Measurements from ENCODE around the gene MTFR2. TPM values are rescaled to one million over a fixed set of nuclear protein-coding genes. Genes with fewer than 3 reads are reported as not detected.

The MTFR2 gene
- polyA plus RNA-seq, 1 donor (not counting 4 experiments of a cell fraction or from before 2014, with no cell fraction given): 12.0 TPM

- no peaks in the 10 kb centered on the region for H3K27me3 ChIP-seq (ENCODE audit: control insufficient read depth, extremely low read depth, insufficient read depth, low read length)
- H4K20me1 ChIP-seq (ENCODE audit: control insufficient read depth, extremely low read depth, insufficient read depth, low read length): no peaks in the 10 kb centered on the region
- DNase-seq (ENCODE audit: low read depth, low spot score): no peak
- no peaks in the 10 kb centered on the region for H3K4me1 ChIP-seq (ENCODE audit: control insufficient read depth, extremely low read depth, insufficient read depth, low read length)
- dilution Hi-C loops (cut with MboI; ENCODE audit: extremely low pct_ligation_motif_present, low sequenced_read_pairs): no loop called here
- no peaks in the 10 kb centered on the region for H3K36me3 ChIP-seq (ENCODE audit: control insufficient read depth in 2 of 2, extremely low read depth in 1 of 2, insufficient read depth in 2 of 2, low read length in 2 of 2)
- H3K9me1 ChIP-seq (ENCODE audit: control insufficient read depth, extremely low read depth, insufficient read depth, low read length): no peaks in the 10 kb centered on the region
- no peak overlapping the region for H3K27ac ChIP-seq (ENCODE audit: control insufficient read depth, insufficient read depth, low read length)
- TF ChIP-seq EZH2 (IDR thresholded peaks at IDR 0.05; ENCODE audit: low read length): no peak
- no peak for TF ChIP-seq CTCF (optimal IDR thresholded peaks at IDR 0.05 in 1 of 3, IDR thresholded peaks at IDR 0.05 in 1 of 3, conservative IDR thresholded peaks at IDR 0.05 in 1 of 3; ENCODE audit: extremely low read depth in 1 of 3, insufficient read depth in 2 of 3, low read length in 3 of 3)
- no peak overlapping the region for H3K4me3 ChIP-seq (ENCODE audit: control insufficient read depth in 2 of 3, extremely low read depth in 1 of 3, insufficient read depth in 2 of 3, low read depth in 1 of 3, low read length in 3 of 3)
- no peaks in the 10 kb centered on the region for H3K79me2 ChIP-seq (ENCODE audit: control insufficient read depth, insufficient read depth, low read length)
- no peak overlapping the region for H3K9ac ChIP-seq (ENCODE audit: control insufficient read depth, extremely low read depth, insufficient read depth, low read length)
- H3K9me3 ChIP-seq (ENCODE audit: control insufficient read depth, low read depth, low read length): no peaks in the 10 kb centered on the region
- FAIRE-seq: no peak
- H3K4me2 ChIP-seq (ENCODE audit: control insufficient read depth, extremely low read depth, insufficient read depth, low read depth, low read length): no peak overlapping the region
- H2AFZ ChIP-seq (ENCODE audit: control insufficient read depth, low read length): no peak overlapping the region
Measured at GRCh38 chr6:136191606-136192312, 58.4 kb downstream of the MTFR2 start.

DNA sequence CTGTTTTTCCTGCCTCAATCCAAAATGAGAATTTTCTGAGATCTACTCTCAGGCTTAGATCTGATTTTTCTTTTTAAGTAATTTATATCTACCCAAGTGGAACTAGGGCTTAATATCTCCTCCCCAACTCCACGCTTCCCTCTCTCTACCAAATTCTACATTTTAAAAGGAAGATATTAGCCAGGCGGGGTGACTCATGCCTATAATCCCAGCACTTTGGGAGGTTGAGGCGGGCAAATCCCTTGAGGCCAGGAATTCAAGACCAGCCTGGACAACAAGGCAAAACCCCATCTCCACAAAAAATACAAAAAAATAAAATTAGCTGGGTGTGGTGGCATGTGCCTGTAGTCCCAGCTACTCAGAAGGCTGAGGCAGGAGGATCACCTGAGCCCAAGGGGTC, 61.0 kb downstream of the MTFR2 start:
- Histone ChIP-seq H3K27ac (ENCODE audit: control insufficient read depth, insufficient read depth, low read length) (no peak overlapping the region), H3K9me3 (ENCODE audit: control insufficient read depth, low read depth, low read length) (no peaks in the 10 kb centered on the region), H3K4me2 (ENCODE audit: control insufficient read depth, extremely low read depth, insufficient read depth, low read depth, low read length) (no peak overlapping the region), H3K79me2 (ENCODE audit: control insufficient read depth, insufficient read depth, low read length) (no peaks in the 10 kb centered on the region), H3K9me1 (ENCODE audit: control insufficient read depth, extremely low read depth, insufficient read depth, low read length) (no peaks in the 10 kb centered on the region), H3K36me3 (ENCODE audit: control insufficient read depth in 2 of 2, extremely low read depth in 1 of 2, insufficient read depth in 2 of 2, low read length in 2 of 2) (no peaks in the 10 kb centered on the region), H3K27me3 (ENCODE audit: control insufficient read depth, extremely low read depth, insufficient read depth, low read length) (no peaks in the 10 kb centered on the region), H4K20me1 (ENCODE audit: control insufficient read depth, extremely low read depth, insufficient read depth, low read length) (no peaks in the 10 kb centered on the region), H2AFZ (ENCODE audit: control insufficient read depth, low read length) (no peak overlapping the region), H3K4me3 (ENCODE audit: control insufficient read depth in 2 of 3, extremely low read depth in 1 of 3, insufficient read depth in 2 of 3, low read depth in 1 of 3, low read length in 3 of 3) (no peak overlapping the region), H3K4me1 (ENCODE audit: control insufficient read depth, extremely low read depth, insufficient read depth, low read length) (no peaks in the 10 kb centered on the region), H3K9ac (ENCODE audit: control insufficient read depth, extremely low read depth, insufficient read depth, low read length) (no peak overlapping the region)
- dilution Hi-C loops (cut with MboI; ENCODE audit: extremely low pct_ligation_motif_present, low sequenced_read_pairs): no loop called here
- no peak for TF ChIP-seq CTCF (optimal IDR thresholded peaks at IDR 0.05 in 1 of 3, IDR thresholded peaks at IDR 0.05 in 1 of 3, conservative IDR thresholded peaks at IDR 0.05 in 1 of 3; ENCODE audit: extremely low read depth in 1 of 3, insufficient read depth in 2 of 3, low read length in 3 of 3)
- no peak for TF ChIP-seq EZH2 (IDR thresholded peaks at IDR 0.05; ENCODE audit: low read length)
- DNase-seq (ENCODE audit: low read depth, low spot score) (no peak), FAIRE-seq (no peak)

All from keratinocyte (primary cell).